ENCODE results near the gene SBNO1.

SBNO1 gene

DNA sequence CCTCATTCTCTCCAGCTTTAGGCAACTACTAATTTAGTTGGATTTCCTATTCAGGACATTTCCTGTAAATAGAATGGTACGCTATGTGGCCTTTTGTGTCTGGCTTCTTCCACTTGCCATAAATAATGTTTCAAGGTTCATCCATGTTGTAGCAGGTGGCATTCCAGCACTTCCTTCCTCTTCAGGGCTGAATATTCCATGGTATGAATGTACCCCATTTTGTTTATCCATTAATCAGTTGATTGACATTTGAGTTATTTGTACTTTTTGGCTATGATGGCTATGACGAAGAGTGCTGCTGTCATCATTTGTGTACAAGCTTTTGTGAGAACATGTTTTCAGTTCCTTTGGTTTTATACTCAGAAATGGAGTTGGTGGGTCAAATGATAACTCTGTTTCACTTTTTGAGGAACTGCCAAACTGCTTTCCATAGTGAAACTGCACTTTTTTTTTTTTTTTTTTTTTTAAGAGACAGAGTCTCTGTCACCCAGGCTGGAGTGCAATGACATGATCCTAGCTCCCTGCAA, 86.5 kb downstream of the SBNO1 start:
- in situ Hi-C loops (cut with MboI; ENCODE audit: low sequenced_read_pairs), result no loop called here

DNA sequence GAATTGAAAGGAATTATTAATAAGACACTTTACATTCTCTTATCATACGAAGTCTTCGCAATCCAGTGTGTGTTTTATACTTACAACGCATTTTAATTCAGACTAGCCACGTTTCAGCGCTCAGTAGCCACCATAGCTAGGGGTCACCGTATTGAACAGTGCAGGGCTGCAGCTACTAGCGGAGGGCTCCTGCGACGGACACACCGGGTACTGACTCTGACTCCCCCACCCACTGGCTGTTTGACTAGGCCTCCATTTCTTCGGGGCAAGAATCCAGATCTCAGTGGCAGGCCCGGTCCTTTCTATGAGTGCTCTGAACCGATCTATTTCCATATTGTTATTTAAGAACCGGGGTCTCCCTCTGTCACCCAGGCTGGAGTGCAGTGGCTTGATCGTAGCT, 91.5 kb downstream of the SBNO1 start:
- in situ Hi-C loops (cut with MboI; ENCODE audit: low sequenced_read_pairs), result no loop called here

DNA sequence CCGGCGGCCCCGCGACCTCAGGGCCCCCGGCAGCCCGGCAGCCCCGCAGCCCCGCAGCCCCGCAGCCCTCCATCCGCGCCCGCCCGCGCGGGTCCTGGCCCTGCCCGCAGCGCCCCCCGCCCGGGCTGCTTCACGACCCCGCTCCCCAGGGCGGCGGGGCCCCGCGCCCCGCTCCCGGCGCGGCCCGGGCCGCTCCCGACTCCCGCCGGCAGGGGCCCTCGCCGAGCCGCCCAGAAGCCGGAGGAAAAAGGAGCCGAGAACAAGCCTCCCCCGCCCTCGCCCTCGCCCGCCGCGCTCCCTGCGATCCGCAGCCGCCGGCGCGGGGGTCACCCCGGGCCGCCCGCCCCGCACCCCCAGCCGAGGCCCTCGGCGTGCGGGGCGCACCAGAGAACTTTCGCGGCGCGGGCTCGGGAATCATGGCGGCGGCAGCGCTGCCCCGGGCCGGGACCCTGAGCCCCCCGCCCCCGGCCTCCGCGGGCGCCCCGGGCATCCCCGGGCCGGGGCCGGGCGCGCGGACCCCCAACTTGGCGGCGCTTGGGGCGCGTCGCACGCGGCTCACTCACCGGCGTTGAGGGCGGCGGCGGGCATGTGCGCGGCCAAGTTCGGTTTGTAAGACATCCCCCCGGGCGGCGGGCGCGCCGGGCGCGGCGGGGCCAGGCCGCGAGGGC, 93.5 kb downstream of the SBNO1 start:
- in situ Hi-C loops (cut with MboI; ENCODE audit: low sequenced_read_pairs), result no loop called here

DNA sequence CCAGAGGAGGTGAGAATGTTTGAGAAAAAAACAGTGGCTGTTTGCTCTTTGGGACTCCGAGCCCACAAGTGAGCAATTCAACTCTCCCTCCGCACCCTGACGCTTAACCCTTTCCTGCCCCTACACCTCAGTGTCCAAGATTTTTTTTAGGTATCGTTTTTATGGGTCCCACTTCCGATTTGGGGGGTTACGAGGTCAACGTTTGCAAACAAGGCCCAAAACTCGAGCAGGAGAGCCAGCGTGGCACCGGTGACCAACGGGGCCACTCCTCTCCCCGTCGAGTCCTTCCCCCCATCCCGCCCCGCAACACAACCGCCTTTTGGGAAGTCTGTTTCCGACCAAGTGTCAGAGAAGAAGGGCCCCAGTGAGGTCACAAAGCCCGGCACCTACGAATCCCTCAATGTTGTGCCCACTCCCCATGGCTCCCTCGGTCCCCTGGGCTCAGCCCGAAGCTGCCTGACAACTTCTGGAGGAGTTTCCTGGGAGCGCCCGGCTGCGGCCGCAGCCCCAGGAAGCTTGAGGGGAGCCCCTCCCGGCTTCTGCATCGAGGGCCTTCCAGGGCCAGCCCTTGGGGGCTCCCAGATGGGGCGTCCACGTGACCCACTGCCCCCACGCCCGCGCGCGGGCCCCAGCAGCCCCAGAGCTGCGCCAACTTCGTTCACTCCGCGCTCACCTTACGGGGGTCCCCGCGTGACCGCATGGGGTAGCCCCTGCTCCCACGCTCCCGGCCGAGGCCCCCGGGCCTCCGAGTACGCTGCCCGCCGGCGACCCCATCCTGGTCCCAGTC, 94.2 kb downstream of the SBNO1 start:
- in situ Hi-C loops (cut with MboI; ENCODE audit: low sequenced_read_pairs), result no loop called here

GRCh38 chr12:123269896-123270213, 94.8 kb downstream of the SBNO1 start:
- in situ Hi-C loops (cut with MboI; ENCODE audit: low sequenced_read_pairs), result no loop called here

DNA sequence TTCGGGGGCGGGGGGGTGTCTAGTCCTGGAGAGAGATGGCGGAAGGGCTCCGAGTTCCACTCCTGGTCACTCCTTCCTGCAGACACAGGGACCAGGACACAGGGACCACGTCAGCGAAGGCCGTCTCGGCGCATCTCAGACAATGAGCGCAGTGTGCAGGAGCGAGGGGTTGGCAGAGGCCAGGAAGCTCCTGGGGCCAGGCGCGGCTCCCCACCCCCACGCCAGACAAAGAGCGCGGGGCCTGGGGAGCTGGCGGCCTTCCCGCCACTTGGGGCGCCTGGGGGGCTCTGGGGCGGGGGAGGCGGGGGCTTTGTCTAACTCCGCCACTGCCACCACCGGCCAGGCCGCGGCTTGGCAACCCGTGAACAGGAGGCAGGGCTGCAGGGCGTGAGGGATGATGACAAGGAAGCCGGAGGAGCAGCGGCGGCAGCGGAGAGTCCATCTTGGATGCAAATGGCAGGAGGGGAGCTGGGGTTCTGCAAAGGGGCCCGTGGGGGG, 95.2 kb downstream of the SBNO1 start:
- in situ Hi-C loops (cut with MboI; ENCODE audit: low sequenced_read_pairs), result no loop called here

DNA sequence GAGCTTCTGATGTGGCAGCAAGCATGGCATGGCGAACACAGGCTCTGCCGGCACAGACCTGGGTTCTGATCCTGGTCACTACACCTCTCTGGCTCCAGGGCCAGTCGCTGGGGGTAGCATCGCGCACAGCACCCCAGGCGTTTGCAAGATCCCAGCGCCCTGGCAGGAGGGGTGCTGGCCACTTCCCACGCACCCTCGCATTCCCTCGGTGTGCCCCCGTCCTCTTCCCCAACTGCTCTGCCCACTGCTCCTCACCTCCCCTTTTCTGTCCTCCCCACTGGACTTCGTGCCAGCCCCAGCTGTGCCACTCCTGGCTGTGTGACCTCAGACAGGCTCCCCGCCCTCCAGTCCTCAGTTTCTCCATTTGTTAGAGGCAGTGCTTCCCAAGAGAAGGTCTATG, 95.8 kb downstream of the SBNO1 start:
- in situ Hi-C loops (cut with MboI; ENCODE audit: low sequenced_read_pairs), result no loop called here

GRCh38 chr12:123267991-123268843, 96.4 kb downstream of the SBNO1 start:
- in situ Hi-C loops (cut with MboI; ENCODE audit: low sequenced_read_pairs), result no loop called here

GRCh38 chr12:123267335-123267920, 97.2 kb downstream of the SBNO1 start:
- in situ Hi-C loops (cut with MboI; ENCODE audit: low sequenced_read_pairs), result no loop called here

DNA sequence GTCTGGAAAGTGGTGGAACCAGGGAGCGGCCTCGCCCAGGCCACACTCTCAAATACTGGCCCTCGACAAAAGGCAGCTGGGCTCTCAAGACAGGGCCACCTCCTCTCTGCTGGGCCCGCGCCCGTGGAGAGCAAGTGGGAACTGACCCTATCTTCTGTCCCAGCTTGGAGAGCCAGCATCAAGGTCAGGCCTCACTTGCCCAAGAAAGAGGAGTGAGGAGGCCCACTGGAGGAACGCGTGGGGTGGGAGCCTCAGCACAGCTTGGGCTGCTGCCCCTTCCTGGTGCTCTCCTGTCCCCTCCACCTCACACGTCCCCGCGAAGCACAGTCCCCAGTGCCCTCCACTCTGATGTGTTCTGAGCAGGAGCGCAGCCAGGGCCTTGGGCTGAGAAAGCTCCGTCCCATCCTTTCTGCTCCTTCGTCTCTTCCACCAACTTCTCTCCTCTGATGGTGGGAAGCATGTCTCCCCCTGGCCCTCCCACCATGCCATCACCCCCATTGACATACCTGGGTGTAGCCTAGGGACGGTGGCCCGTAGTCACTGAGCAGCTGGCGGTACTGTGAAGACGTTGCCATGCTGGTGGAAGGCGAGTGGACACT, 97.9 kb downstream of the SBNO1 start:
- in situ Hi-C loops (cut with MboI; ENCODE audit: low sequenced_read_pairs), result no loop called here

DNA sequence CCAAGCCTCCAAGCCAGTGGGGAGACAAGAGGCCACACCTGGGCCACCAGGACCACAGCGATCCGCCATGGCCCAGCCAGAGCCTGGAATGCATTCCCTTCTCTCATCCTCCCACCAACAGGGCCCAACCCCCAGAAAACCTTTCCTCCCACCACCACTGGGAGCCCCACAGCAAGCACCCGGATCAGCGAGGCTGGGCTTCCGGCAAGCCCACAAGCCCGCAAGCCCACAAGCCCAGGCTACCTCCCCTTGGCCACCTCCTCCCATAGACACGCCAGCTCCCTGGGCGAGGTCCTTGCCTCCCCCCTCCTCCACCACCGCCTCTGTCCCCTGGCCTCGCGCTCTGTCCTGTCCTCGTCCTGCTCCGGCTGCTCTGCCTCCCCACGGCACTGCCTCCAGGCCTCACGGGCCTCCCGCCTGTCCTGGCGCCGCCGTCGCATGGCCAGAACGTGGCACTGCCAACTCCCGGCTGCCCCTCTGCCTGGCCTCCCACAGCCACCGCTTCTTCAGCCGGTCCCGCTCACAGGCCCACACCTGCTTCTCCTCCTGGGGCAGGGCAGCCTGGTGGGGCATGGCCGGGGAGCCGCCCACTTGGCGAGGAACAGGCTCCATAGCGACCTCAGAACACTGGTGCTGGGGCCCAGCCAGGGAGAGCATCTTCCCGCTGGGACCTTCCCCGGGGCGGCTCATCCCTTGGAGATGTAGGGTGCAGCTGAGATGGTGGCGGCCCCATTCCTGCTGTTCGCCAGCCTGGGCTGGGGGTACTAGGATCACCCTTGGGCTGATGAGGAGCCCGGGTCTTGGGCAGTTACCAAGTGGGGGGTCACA, 98.6 kb downstream of the SBNO1 start:
- in situ Hi-C loops (cut with MboI; ENCODE audit: low sequenced_read_pairs), result no loop called here

GRCh38 chr12:123264642-123265041, 100.0 kb downstream of the SBNO1 start:
- in situ Hi-C loops (cut with MboI; ENCODE audit: low sequenced_read_pairs), result no loop called here

DNA sequence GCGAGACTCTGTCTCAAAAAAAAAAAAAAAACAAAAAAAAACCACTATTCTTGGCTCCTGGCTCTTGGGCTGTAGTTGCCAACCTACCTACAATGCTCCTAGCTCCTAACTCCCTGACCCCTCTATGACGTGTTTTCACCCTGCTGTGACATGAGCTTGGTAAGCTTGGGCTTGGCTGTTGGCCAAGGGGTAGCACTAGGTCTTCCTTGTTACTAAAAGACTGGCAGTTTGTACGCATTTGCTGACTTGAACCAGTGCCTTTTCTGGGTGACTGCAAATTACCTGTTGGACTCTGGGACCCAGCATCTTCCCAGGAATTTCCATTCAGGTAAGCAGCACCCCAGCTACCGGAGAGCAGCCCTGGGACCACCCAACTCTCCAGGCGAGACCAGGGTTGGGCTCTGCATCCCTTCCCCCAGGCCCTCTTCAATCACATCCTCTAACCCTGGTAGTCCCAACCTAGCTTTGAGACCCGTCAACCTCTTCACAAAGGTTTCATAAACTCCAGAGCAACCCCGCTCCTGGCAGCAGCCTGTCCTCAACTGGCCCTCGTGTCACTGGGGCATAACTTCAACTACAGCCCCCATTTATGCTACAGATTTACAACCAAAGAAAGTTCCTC, 101.3 kb downstream of the SBNO1 start:
- in situ Hi-C loops (cut with MboI; ENCODE audit: low sequenced_read_pairs), result no loop called here

- in situ Hi-C loops (cut with MboI; ENCODE audit: low sequenced_read_pairs), result no loop called here
Measured at GRCh38 chr12:123261196-123261595, 103.5 kb downstream of the SBNO1 start.

DNA sequence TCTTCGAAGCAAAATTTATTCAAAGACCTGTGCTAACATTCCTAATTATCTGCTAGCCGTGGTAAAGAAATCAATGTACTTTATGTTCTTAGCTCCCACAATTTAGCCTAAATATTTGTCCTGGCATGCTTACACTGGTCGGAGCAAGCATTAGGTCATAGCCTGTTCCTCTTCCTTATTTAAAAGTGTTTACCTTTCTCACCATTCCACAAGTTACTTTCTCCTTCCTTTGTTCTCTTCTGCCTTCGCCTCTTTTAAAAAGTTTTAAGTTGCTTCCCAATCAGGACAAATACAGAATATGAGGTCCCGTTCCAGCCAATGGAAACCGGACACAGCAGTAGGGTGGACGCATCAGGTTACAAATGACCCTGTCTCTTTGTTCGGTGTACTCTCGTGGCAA, 104.6 kb downstream of the SBNO1 start:
- in situ Hi-C loops (cut with MboI; ENCODE audit: low sequenced_read_pairs), result no loop called here

DNA sequence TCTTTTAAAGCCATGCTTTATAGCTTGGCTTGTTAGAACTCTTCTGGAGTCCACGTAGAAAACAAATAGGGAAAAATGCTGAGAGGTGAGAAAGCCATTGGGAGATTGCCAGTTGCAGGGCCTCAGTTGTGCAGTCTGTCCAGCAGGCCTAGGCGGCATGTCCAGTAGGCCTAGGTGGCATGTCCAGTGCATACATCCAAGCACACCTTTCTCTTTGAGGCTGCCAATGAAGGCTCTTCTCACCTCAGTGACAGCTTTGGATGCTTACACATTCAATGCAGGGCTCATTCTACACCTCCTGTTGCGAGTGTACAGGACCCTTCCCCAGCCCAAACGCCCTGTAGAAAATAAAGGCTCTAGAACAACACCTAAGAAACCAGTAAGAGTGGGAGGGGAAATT, 106.1 kb downstream of the SBNO1 start:
- in situ Hi-C loops (cut with MboI; ENCODE audit: low sequenced_read_pairs), result no loop called here

DNA sequence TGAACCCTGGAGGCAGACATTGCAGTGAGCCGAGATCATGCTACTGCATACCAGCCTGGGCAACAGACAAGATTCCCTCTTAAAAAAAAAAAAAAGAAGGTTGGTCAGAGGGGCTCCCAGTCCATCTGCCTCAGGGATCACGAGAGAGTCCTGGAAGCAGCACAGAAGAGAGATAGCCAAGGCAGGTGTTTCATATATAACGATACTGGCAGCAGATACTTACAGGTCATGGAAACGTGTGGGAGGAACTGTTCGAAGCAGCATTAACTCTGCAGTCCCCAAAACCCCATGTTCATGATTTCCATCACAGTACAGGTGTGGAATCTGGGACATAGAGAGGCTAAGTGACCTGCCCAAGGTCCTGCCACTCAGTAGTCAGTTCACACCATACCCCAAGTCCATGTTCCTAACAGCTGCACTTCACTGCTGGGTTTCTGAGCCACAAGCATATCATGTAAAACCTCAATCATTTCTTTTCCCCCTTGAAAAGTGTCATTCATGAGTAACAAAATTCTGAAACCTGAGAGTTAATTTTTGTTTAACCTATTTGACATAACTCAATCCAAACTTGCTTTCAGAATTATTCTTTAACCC, 109.7 kb downstream of the SBNO1 start:
- in situ Hi-C loops (cut with MboI; ENCODE audit: low sequenced_read_pairs), result no loop called here

- in situ Hi-C loops (cut with MboI; ENCODE audit: low sequenced_read_pairs), result no loop called here
Measured at GRCh38 chr12:123253641-123254459, 110.8 kb downstream of the SBNO1 start.

Measured in HL-60/S4 (cell line).